Activated CD8-positive, alpha-beta memory T cell treated with anti-CD3 and anti-CD28 coated beads, Interleukin-2, amount 50 U/mL, for 4 hours (primary cell): Measurements from ENCODE around the gene ANXA6.

Experiments used
- DNase-seq: peaks from one replicate; pipeline ENCODE4 v3.0.0-alpha.2; 2020

The ANXA6 gene

DNA sequence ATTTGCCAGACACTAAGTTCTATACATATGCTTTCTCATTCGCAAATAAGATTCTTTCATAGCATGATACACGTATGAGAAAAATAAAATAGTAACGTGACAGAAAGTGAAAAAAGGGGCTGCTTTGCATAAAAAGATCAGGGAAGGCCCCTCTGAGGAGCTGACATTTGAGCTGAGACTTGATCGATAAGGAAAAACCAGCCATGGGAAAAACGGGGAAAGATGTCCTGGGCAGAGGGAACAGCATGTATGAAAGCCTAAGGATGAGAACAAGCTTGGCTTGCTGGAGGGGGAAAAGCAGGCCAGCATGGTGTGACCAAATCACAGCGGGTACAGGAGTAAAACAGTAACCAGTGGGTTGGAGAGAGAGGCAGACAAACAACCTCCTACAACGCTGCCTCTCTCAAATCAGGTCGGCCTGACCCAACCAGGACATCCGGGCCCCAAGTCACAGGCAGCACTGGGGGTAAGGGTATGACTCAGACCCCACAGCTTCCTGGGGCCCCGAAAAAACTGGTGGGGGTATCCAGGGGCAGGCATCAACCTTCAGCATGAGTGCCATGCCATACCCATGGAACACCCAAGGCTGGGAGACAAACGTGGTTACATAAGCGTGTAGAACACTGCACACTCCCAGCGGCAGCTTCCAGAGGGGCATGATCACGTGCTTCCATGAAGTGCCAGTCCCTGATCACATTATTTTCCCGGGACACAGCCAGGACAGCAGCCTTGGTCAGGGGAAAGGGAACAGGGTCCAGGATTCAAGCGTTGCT lies 78.9 kb downstream of the ANXA6 start:
- DNase-seq = peak; percentile 65

DNA sequence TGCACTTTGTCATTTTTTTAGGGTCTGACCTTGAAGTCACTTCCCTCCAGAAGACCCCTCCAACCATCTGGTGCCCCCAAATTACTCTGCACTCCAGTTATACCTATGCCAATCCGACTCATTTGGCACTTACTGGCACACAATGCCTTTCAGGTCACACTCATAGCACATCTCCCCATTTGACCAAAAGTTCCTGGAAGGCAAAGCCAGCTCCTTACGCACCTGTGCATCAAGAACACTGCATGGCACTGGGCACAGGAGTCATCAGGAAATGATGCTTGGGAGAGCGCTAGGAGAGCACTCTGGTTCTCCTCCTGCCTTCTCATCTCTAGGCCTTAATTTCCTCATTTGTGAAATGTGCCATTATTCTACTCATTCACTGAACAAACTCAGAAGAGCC lies 79.6 kb downstream of the ANXA6 start:
- DNase-seq = no peak

DNA sequence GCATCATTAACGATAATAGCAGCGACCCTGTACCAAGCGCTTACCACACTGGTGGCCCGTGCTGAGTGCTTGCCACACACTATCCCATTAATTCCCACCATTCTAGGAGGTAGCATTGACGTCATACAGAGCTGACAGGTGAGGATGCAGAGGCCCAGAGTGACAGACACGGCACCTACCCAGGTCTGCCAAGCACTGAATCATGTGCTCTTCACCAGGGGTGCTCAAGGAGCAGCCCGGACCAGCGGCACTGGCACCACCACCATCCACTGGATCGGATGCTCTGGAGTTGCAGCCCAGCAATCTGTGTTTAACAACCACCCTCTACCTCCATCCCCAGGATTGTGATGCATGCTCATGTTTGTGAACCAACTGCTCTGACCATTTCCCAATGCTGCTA lies 80.2 kb downstream of the ANXA6 start:
- no peak for DNase-seq

DNA sequence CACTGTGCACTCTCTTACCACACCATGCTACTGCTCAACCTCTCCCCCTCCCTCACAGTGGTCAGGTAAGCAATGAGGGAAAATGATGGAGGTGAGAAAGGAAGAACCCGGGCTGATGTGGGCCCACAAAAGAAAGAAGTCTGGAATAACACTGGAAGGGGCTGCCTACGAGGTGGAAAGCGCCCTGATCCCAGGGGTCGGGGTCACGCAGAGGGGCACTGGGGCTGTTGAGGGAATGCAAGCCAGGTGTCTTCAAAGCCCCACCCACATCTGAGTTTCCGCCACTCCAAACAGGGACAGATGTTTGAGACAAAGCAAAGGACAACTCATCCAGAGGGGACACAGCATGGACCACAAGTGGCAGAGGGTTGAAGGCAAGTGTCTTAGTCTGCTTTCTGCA lies 81.0 kb downstream of the ANXA6 start:
- no peak for DNase-seq

DNA sequence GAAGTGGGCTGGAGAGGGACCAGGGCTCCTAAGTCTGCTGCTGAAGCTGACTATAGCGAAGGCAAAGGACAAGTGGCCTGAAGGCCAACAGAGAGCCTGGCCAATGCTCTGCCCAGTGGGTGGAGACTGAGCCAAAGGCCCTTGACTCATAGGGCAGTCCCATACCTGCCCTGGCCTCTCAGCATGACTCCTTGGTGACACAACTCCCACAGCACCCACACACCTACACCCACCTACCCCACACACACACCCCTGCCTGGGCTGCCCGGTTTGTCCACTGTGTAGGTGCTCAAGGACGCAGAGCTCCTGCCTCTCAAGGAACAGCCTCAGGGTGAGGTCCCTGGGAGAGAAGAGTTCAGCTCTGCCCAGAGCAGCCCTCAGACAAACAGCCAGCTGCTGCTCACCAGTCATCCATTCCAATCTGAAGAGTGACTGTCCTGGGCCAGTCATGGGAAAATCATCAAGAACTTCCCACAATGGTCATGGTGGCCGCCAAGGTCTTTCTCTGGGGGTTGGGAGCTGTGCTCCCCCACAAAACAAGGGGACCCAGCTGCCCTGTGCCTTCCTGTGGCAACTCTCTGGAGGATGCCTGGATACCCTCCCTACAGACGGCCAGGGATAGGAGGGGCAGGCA lies 81.8 kb downstream of the ANXA6 start:
- DNase-seq = no peak

DNA sequence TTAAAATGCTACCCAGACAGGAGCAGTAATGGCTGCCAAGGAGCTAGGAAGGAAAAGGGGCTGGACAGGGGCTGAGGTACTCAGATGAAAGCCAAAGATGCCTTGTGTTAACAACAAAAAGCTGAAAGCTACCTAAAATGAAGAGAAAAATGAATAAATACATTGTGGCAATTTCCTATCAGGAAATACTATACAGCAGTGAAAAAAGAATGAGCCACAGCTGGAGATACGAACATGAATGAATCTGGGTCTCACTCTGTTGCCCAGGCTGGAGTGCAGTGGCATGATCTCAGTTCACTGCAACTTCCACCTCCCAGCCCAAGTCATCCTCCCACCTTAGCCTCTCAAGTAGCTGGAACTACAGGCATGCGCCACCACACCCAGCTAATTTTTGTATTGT lies 83.0 kb downstream of the ANXA6 start:
- no peak for DNase-seq

DNA sequence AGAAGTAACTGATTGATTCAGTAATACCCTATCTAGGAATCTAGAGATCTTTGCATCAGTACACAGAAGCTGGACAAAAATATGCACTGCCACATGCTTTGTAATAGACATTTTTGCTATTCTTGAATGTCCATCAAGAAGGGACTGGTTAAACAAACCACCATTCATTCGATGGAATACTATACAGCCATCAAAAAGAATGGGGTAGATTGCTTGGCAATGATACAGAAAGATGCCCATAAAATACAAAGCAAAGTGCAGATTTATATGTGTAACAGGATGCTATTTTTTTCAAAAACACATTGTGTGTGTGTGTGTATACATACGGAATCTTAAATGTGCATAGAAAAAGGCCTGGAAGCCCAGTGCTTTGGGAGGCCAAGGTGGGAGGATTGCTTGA lies 84.3 kb downstream of the ANXA6 start:
- DNase-seq = no peak

DNA sequence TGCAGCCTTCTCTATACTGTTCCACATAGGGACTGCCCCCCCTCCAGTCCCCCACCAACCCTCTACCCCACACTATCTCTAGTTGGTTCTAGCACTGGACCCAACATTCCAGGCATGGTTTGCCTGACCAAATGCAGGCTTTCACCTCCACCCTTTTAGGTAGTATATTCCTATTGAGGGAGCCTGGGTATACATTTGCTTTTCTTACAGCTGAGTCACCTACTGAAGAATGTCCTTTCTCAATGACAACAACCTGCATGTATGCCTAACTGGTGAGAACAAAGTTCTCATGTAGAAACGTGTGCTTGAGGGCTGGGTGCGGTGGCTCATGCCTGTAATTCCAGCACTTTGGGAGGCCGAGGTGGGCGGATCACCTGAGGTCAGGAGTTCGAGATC lies 85.0 kb downstream of the ANXA6 start:
- DNase-seq = no peak

DNA sequence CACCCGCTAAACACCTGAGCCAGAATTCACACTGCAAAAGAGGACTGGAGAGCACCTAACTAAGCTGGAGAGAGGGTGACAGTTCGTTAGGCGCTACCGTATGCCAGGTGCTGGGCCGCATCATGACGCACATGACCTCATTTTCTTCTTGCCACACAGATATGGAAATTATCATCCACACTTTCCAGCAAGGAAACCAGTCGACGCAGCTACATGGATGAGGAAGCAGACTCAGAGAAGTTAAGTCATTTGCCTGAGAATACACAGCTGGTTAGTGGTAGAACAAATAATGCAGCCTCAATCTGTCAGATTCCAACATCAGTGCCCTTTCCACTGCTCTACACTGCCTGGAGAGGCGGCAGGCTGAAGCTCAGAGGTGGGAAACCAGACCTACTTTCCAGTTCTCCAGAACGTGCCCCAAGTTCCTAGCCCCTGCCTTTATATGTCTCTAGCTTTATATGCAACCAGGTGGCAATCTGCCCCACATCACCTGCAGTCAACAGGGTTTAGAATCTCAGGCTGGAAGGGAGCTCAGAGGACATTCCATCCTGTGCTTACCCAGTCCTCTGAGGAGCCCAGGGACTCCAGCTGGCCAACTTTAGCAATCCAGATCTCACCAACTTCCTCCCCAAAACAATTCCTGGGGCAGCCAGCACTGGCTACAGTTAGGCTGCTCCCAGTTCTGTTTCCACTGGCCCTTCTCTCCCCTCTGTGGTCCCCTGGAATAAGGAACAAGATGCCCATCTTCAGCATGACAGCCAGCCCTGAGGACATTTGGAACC lies 85.5 kb downstream of the ANXA6 start:
- no peak for DNase-seq

DNA sequence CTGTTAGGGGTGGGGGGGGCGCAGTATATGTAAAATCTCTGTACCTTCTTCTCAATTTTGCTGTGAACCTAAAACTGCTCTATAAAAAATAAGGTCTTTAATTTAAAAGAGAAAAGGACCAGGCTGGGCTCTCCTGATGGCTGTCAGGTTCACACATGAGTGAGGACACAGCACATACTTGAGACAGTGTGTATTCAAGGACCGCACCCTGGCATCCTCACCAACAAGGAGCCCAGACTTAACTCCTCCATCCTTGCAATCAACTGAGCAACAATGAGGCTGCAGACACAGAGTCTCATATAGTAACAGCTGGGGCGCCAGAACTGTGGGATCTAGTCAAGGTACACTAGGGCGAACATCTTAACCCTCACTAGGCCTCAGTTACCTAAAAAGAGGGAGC lies 86.6 kb downstream of the ANXA6 start:
- no peak for DNase-seq

DNA sequence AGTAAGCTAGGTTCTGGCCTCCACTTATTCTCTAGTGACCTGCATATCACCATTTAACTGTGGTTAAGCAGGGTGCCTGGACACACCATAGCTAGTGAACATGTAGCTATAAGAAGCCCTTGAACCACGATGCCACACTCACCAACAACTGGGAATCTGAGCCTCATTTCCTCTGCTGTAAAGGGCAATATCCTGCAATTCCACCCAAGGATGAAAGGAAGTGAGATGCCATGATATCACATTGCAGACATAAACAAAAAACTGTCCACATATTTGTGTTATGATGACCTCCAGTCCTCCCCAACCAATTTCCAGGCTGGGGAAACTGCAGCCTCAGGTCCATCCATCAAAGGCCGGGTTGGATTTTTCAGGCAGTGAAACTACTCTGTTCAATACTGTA lies 87.1 kb downstream of the ANXA6 start:
- no peak for DNase-seq

DNA sequence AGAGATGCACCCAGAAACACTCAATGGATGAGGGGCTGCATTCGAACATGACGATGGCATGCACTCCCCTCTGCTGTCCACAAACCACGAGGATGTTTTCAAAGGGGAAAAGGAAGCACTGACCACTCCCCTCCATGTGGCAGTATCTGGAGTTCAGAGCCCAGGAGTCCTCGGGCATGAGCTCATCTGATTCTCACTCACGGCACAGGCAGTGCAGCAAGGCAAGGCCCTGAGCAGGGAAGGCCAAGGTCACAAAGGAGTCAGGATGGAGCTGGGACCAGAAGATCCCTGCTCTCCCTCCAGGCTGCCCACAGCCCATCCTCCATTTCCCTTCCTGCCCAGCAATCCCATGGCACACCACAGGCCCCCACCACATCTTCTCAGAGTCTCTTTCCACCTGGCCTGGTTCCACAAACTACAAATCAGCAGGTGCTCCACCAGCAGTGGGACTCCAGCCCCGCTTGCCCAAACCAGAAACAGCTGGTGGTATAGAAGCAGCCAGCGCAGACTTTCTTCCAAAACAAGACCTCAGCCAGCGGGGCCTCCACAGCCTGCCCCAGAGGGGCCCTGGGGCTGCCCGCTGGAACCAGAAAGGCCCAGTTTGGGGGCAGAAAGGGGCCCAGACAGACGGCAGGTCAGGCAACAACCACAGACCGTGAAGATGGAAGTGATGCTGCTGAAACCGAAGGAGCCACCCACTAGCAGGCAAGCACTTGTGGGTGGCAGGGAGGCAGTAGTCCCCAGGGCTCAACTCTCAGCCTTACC lies 89.0 kb downstream of the ANXA6 start:
- no peak for DNase-seq

DNA sequence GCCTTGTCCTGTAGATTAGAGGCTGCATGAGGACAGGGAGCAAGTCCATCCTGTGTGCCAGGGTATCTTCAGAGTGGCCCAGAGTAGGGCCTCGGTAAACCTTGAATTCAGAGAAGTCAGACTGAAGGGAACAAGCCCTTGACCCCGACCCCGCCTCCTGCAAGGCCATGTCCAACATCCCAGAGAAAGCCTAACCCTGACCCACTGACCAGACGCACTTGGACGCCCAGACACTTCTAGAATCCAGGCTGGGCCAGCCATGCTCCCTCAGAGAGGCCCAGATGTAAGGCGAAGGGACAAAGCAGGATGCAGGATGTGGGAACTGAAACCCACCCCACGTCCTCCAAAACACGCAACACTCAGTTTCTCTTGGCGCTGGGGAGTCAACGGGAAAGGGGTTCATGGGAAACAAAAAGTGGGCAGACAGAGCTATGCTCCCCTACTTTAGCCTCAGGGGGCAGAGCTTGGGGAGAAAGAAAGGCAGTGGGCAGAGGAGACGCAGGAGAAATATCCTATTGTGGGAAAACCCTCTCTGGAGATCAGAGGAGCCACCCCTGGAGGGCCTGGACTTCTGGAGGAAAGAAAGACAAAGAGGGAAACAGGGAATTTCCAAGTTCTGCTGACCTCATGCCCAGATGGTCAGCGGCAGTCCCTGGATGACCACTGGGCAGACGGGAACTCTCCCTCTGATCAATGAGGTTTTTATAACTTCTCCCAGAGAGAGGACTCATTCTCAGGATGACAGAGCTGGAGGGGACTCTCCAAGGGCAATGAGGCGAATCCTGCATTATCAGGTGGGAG lies 89.7 kb downstream of the ANXA6 start:
- no peak for DNase-seq

DNA sequence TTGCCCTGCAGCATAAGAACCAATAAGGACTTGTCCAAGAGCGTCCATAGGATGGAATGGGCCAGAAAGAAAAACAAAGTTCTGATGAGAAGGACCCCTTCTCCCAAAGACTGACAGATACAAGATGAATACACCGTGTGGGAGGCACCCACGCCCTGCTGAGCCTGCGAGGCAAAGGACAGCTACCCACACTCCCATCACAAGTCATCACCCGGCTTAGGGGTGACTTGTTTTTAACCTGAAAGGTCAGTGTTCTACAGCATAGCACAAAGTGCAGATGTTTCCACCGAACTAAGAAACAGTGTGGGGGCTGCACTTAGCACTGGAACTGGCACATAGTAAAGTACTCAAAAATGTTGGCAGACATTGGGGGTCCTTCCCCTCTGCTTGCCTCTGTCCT lies 90.7 kb downstream of the ANXA6 start:
- peak; percentile 32 for DNase-seq

DNA sequence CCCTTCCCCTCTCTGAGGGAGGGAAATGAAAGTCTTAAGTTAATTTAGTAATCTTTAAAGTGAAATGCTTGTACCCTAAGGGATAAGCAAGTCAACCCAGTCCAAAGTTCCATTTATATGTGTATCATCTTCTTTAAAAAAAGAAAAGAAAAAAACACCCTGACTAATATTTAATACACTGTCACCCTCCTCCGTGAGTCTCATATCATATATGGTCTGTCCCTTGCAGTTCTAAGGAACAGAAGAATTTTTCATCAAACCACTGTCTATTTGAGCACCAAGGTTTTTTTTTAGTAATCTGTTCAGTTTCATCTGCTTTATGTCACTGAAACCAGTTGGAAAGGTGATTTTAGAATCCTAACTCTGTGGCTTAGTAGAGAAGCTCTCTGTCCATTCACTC lies 92.0 kb downstream of the ANXA6 start:
- DNase-seq = no peak

DNA sequence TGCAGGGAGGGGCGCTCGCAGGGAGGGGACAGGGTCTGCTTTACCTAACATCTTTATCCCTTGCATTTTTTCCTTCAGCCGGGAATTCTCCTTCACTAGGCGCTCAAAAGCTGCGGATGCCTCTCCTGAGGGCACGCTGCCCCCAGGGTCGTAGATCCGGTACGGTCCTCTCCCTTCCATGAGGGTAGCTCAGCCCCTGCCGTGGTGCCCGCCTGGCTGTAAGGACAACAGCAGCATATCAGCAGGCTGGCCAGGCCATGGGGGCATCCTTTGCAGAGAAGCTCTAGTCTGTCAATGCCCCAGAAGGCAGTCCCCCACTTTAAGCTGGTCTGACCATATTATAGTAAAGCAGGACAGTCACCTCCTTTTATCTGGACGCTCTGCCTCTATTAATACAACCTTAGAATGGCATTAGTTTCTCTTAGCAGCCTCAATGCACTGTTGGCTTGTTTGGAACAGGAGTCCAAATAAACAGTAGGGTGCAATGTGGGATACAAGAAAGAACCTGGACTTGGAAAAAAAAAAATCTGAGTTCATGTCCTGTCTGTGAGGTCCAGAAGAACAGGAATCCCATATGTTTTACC lies 92.6 kb downstream of the ANXA6 start:
- no peak for DNase-seq

DNA sequence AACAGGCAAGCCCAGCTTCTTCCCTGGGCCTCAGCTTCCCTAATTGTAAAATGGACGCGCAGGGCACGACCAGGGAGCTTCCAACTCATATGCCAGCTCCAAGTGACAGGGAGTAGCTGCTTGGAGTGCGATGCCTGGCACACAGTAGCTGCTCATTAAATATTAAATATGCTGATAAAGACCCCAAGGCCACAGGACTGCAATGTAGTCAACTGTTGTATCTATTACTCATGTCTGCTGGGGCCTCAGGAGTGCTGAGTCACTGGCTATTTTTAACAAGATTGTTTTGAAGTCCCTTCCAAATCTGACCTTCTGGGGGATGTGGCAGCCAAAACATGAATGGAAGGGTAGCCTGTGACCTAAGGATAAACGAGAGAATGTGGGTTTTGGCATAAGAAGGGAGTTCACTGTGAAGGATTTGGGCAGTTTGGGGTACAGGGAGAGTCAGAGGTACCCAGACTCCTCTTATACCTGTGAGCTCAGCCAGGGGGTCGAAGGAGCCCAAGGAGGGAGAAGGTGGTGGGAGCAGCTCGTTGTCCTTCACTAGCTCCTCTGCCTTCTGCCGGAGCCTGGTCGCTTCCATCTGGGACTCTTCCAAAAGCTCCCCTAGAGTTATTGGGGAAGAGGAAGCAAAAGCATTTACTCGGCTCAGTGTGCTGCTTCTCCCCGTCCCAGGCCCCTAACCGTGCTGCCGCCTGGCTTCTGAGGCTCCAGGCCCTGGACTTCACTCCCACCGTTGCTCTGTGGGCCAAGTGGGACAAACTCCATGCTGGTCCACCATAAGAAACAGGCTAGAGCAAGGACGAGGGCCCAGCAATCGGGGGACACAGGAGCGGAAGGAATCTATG lies 94.2 kb downstream of the ANXA6 start:
- no peak for DNase-seq

DNA sequence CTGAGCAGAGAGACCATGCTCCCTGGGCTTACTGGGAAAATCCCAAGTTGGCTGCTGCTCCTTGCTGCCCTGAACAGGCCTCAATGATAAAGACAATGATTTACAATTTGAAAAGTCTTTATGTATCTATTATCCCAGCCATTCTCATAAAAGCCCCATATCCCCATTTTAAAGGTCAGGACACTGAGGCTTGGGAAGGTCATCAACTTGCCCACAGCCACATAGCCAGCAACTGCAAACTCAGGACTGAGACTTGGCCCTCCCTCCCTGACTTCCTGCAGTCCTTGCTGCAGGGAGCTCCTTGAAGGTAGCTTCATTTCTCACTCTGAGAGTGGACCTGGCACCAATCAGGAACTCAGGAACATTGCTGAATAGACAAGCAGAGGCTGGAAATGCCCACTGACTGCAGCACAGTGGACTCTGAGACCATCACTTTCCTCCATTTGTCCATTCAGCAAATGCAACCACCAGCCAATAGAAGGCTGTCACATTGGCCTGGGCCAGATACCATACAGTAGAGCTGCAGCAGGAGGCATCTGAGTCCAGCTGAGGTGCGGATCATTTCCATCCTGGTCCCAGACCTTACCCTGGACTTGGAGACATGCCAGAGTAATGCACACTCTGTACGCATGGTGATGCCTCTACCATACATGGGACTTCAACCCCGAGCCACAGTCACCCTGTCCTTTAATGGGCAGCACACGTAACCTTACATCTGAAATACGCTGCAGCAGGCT lies 95.0 kb downstream of the ANXA6 start:
- no peak for DNase-seq

DNA sequence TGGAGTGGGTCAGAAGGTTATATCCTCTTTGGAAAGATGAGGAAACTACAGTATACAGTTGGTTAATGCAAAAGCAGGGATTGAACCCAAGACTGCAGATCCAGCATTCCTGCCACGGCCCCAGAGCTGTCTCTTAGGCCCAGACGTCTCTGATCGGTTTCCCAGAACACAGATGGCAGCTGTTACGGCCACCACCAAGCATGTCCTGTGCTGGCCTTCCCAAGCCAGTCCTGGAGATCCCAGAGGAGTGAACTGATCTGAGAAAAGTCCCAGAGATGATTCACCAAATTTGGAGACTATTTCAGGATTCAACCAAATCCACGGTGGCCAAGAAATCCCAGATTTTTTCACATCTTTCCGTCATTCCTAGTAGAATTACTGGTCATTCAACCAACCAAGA lies 96.8 kb downstream of the ANXA6 start:
- no peak for DNase-seq

DNA sequence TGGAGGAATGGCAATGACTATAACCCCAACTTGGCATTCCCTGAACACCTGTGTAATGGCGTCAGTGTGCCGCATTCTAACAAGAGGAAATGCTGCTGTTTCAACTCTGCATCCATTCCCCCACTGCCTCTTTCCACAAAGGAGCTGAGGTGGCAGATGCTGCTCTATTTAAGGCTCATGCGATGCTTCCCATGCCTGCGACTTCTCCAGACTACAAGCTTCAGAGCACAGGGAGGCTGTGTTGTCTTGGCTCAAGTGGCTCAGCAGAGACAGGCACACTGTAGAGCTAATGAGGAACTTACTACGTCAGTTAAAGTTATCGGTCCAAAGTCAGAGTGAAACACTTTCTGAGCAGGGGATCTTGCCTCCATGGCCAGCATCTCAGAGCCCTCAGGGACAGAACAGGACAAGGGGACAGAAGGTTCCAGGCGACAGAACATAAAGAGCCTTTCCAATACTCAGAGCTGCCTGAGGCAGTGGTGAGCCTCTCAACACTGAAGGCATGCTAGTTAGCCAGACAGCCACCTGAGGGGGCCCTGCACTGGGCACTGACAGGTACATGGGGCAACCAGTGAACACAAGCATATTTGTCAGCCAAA lies 98.6 kb downstream of the ANXA6 start:
- DNase-seq = no peak
